HL-60 (cell line): ENCODE data around the gene ARID1B.

Experiments used
- DNase-seq, 2 experiments: peaks; one replicate each; pipeline ENCODE4 v3.0.0-alpha.2; 2010 to 2020; ENCODE audit warnings: low read depth in 1 of 2, low spot score in 1 of 2
- H3K27ac ChIP-seq: fragments of 250-450 bp; sonication (Bioruptor Pico); replicated peaks from 2 replicates; pipeline ENCODE4 v1.5.1; 2020; ENCODE audit warnings: mild to moderate bottlenecking, moderate library complexity
- H3K27me3 ChIP-seq: fragments of 250-450 bp; sonication (Bioruptor Pico); 2 replicates; pipeline ENCODE4 v1.5.1; 2021; ENCODE audit warnings: mild to moderate bottlenecking, moderate library complexity; ENCODE audit not compliant: insufficient read depth, poor library complexity, severe bottlenecking
- H3K4me3 ChIP-seq: replicated peaks from 2 replicates; pipeline ENCODE4 v1.5.1; 2011; ENCODE audit warnings: mild to moderate bottlenecking, control low read depth, low read length; ENCODE audit not compliant: insufficient read depth
- CTCF ChIP-seq: IDR thresholded peaks from one replicate; pipeline ENCODE4 v1.5.1; 2011; ENCODE audit warnings: low read length, control low read depth, inconsistent platforms; ENCODE audit not compliant: insufficient read depth
- GABPA ChIP-seq: IDR thresholded peaks from 2 replicates; pipeline ENCODE4 v1.6.1; 2012; ENCODE audit warnings: low read depth
- POLR2AphosphoS5 ChIP-seq: IDR thresholded peaks from 2 replicates; pipeline ENCODE4 v1.6.1; 2012; ENCODE audit warnings: low read depth
- REST ChIP-seq: IDR thresholded peaks from 2 replicates; pipeline ENCODE4 v1.6.1; 2012; ENCODE audit warnings: low read depth; ENCODE audit not compliant: insufficient replicate concordance
- SPI1 ChIP-seq: IDR thresholded peaks from 2 replicates; pipeline ENCODE4 v1.6.1; 2012; ENCODE audit warnings: low read depth, mild to moderate bottlenecking, borderline replicate concordance

ARID1B gene

DNA sequence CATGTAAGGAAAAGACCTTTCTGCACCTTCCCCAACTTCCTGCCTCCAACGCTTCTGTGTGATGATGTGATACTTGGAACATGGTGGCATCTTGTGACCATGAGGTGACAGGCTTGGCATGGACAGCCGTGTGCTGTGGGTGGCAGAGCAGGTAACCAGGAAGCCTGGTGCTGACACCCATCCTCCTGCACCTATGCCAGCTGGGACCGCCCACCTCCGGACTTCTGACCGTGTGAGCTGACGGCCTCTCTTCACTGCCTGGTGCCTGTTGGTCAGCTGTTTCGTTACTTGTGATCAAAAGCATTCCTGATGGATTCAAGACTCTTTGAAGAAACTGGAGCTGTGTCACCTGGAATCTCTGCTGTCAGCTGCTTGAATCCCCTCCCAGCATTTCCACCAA is 475.8 kb downstream of the ARID1B start:
- TF ChIP-seq REST = no peak
- no peak for TF ChIP-seq CTCF
- TF ChIP-seq GABPA = no peak
- no peak for TF ChIP-seq POLR2AphosphoS5
- no peak for TF ChIP-seq SPI1
- Histone ChIP-seq H3K27me3 (no peaks in the 10 kb centered on the region), H3K4me3 (no peak overlapping the region)

GRCh38 chr6:157253699-157254098 is 476.5 kb downstream of the ARID1B start:
- Histone ChIP-seq H3K27ac (no peak overlapping the region), H3K27me3 (no peaks in the 10 kb centered on the region), H3K4me3 (no peak overlapping the region)
- DNase-seq = no peak
- TF ChIP-seq CTCF (no peak), SPI1 (no peak), REST (no peak), POLR2AphosphoS5 (no peak), GABPA (no peak)

More for the DNA sequence above, 475.8 kb downstream of the ARID1B start:
- DNase-seq = no peak
- H3K27ac ChIP-seq = no peak overlapping the region

GRCh38 chr6:157254538-157254937 is 477.4 kb downstream of the ARID1B start:
- Histone ChIP-seq H3K27me3 (no peaks in the 10 kb centered on the region), H3K4me3 (no peak overlapping the region), H3K27ac (no peak overlapping the region)
- TF ChIP-seq SPI1 = no peak
- DNase-seq = no peak

DNA sequence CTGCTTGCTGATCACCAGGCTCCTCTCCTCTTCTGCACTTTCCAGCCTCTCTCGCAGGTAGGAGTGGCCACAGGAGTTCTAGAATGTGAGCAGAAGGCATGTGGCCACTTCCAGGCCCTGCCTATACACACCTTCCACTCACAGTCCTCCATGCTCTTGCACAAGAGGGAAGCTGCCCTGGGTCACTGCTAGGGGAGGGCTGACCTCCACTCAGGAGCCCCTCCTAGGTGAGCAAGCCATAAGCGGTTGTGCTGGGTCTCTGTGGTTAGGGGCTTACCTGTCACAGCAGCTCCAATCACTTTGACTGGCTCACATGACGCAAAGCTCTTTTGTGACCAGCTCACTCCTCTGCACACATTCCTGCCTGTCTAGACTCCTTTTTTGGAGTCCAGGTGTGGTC is 477.9 kb downstream of the ARID1B start:
- Histone ChIP-seq H3K27me3 (no peaks in the 10 kb centered on the region), H3K27ac (no peak overlapping the region), H3K4me3 (no peak overlapping the region)
- TF ChIP-seq SPI1 (no peak), GABPA (no peak), REST (no peak), CTCF (no peak), POLR2AphosphoS5 (no peak)
- DNase-seq = no peak
